HL-60 (cell line): ENCODE measurements around the gene SLC6A5.

Experiments
- CTCF ChIP-seq: IDR thresholded peaks from one replicate; pipeline ENCODE4 v1.5.1; 2011; ENCODE audit warnings: low read length, control low read depth, inconsistent platforms; ENCODE audit not compliant: insufficient read depth
- REST ChIP-seq: IDR thresholded peaks from 2 replicates; pipeline ENCODE4 v1.6.1; 2012; ENCODE audit warnings: low read depth; ENCODE audit not compliant: insufficient replicate concordance

GRCh38 chr11:20595101-20595500 is 4.3 kb upstream of the SLC6A5 start:
- TF ChIP-seq CTCF (no peak), REST (no peak)
